ENCODE measurements around the gene SHISA9.

DNA sequence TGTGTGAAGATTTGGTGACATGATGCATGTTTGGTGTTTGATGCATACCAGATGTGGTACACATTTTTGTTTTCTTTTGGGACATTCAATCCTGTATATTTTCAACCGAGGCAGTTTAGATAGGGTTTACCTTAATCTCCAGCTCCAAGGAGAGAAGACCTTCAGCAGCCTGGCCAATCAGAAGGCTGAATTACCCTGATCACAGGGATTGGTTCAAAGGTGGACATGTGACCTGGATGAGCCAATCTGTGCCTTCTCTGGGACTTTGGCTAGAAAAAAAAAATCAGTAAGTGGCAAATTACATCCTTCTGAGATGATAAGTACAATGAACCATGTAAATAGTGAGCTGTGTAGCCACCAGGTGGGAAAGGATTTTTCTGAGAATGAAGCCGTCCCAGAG is 205.1 kb downstream of the SHISA9 start:
- TF ChIP-seq POLR2A (IDR thresholded peaks at IDR 0.05) = no peak
- TF ChIP-seq, protein P1, sequence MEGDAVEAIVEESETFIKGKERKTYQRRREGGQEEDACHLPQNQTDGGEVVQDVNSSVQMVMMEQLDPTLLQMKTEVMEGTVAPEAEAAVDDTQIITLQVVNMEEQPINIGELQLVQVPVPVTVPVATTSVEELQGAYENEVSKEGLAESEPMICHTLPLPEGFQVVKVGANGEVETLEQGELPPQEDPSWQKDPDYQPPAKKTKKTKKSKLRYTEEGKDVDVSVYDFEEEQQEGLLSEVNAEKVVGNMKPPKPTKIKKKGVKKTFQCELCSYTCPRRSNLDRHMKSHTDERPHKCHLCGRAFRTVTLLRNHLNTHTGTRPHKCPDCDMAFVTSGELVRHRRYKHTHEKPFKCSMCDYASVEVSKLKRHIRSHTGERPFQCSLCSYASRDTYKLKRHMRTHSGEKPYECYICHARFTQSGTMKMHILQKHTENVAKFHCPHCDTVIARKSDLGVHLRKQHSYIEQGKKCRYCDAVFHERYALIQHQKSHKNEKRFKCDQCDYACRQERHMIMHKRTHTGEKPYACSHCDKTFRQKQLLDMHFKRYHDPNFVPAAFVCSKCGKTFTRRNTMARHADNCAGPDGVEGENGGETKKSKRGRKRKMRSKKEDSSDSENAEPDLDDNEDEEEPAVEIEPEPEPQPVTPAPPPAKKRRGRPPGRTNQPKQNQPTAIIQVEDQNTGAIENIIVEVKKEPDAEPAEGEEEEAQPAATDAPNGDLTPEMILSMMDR (IDR thresholded peaks at IDR 0.05 in 4 of 5, conservative IDR thresholded peaks at IDR 0.05 in 1 of 5) = no peak
